ENCODE data around the gene MYL7. TPM values are rescaled to one million over a fixed set of nuclear protein-coding genes. Genes with fewer than 3 reads are reported as not detected.
"Not testable (repeated sequence)": the region's sequence is repeated elsewhere in the genome, so short reads cannot be mapped to it uniquely, and the experiment has no call there.

Gene MYL7
- total RNA-seq, 4 donors from 2014 or later, result not detected

DNA sequence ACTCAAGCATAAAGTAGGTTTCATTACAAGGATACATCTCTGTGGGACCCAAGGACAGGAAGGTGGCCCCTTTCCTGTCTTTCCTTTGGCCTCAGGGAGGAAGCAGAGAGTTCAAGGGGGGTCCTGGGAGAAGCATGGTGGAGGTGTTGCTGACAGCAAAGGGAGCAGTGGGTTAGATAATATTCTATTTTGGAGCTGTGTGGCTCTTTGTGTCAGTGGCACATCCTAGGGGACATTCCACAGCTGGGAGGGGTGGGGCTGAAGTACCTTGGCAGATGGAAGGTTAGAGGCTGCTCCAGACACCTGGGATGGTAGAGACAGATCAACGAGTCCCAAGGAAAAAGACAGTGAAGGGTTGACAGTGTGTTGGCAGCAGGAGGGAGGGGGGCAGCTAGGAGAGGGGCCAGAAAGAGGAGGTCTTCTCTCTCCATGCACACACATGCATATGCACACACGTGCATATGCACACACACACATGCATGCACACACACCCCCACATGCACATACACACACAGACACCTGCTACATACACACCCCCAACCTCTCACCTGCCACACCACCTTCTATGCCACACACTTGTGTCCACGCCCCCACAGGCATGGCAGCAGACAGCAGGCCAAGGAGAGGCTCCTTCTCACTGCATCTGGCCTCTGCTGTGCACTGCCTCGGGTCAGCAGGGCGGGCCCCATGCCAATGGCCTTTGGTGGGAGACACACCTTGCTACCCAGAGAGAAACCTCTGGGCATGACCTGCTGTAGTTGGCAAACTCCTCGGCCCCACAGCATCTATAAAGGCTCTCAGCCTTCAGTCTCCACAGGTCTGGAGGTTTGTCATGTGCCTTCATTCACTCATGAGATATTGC lies 12.2 kb downstream of the MYL7 start:
- H3K36me3 ChIP-seq, result no peaks in the 10 kb centered on the region
- intact Hi-C loops (cut with DNase I; ENCODE audit: low total_unique reads) (loop anchor here (2.0 kb wide), 1 partner anchor 70 kb away; no protein-coding TSS in a partner anchor), in situ Hi-C loops (cut with MboI; ENCODE audit: low pct_ligation_motif_present in 1 of 4, low pct_unique_long_range_greater_than_20kb in 1 of 4, low sequenced_read_pairs in 3 of 4) (no loop called here)
- TF ChIP-seq EP300 (IDR thresholded peaks at IDR 0.05; ENCODE audit: low read depth) (no peak), POLR2A (IDR thresholded peaks at IDR 0.05) (no peak), POLR2AphosphoS5 (IDR thresholded peaks at IDR 0.05) (no peak), CTCF (IDR thresholded peaks at IDR 0.05) (no peak)
- 65% methylated on average over 6 of the region's 6 CpGs; no CpG with 5 or more reads in 1 of the 2 donors for WGBS, 2 donors (ENCODE audit: low coverage in 1 of 2)
- H3K4me1 ChIP-seq, result peaks cover 0 to 4% (median 0%) of the 10 kb centered on the region in 4 donors
- H3K27me3 ChIP-seq, result no peaks in the 10 kb centered on the region
- DNase-seq, result no peak
- no peak overlapping the region for H3K4me3 ChIP-seq
- H3K9me3 ChIP-seq, result no peaks in the 10 kb centered on the region
- no peak overlapping the region for H3K27ac ChIP-seq

- Histone ChIP-seq H3K36me3 (no peaks in the 10 kb centered on the region), H3K27ac (no peak overlapping the region), H3K4me1 (peaks cover 6 to 14% (median 7%) of the 10 kb centered on the region in 4 donors), H3K27me3 (no peaks in the 10 kb centered on the region), H3K4me3 (no peak overlapping the region), H3K9me3 (no peaks in the 10 kb centered on the region)
- DNase-seq, result no peak
- intact Hi-C loops (cut with DNase I; ENCODE audit: low total_unique reads) (no loop called here), in situ Hi-C loops (cut with MboI; ENCODE audit: low pct_ligation_motif_present in 1 of 4, low pct_unique_long_range_greater_than_20kb in 1 of 4, low sequenced_read_pairs in 3 of 4) (no loop called here)
- TF ChIP-seq EP300 (IDR thresholded peaks at IDR 0.05; ENCODE audit: low read depth) (no peak), POLR2AphosphoS5 (IDR thresholded peaks at IDR 0.05) (no peak), POLR2A (IDR thresholded peaks at IDR 0.05) (no peak), CTCF (IDR thresholded peaks at IDR 0.05) (no peak)
Observed at GRCh38 chr7:44127161-44127560, 14.0 kb downstream of the MYL7 start.

DNA sequence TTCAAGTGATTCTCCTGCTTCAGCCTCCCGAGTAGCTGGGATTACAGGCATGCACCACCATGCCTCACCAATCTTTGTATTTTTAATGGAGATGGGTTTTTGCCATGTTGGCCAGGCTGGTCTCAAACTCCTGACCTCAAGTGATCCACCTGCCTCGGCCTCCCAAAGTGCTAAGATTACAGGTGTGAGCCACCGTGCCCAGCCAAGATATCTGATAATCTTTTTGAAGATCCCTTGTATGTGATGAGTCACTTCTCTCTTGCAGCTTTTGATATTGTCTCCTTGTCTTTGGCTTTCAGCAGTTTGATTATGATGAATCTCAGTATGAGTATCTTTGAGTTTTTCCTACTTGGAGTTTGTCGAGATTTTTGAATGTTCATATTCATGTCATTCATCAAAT lies 14.6 kb downstream of the MYL7 start:
- H3K27ac ChIP-seq; H3K9me3 ChIP-seq; H3K27me3 ChIP-seq; H3K4me3 ChIP-seq; in situ Hi-C loops (cut with MboI; ENCODE audit: low pct_ligation_motif_present in 1 of 4, low pct_unique_long_range_greater_than_20kb in 1 of 4, low sequenced_read_pairs in 3 of 4); H3K36me3 ChIP-seq; DNase-seq; intact Hi-C loops (cut with DNase I; ENCODE audit: low total_unique reads): not testable (repeated sequence)
- peaks cover 6 to 20% (median 7%) of the 10 kb centered on the region in 4 donors for H3K4me1 ChIP-seq
- 88 to 91% methylated on average over 4 of the region's 4 CpGs for WGBS, 2 donors (ENCODE audit: low coverage in 1 of 2)

DNA sequence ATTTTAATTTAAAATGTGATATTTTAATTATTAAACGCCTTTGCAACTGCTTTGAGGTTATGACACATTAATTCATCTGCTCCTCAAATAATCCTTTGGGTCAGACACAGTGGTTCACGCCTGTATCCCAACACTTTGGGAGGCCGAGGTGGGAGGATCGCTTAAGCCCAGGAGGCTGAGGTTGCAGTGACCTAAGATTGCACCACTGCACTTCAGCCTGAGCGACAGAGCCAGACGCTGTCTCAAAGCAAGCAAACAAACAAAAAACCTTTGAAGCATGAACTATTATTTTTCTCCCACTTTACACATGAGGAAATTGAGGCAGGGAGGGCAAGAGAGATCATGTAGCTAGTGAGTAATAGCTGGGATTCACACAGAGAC lies 16.3 kb downstream of the MYL7 start:
- in situ Hi-C loops (cut with MboI; ENCODE audit: low pct_ligation_motif_present in 1 of 4, low pct_unique_long_range_greater_than_20kb in 1 of 4, low sequenced_read_pairs in 3 of 4), result no loop called here
- no peak overlapping the region for H3K27ac ChIP-seq
- H3K4me3 ChIP-seq, result no peak overlapping the region
- DNase-seq, result no peak
- TF ChIP-seq POLR2A (IDR thresholded peaks at IDR 0.05) (no peak), CTCF (IDR thresholded peaks at IDR 0.05) (no peak), EP300 (IDR thresholded peaks at IDR 0.05; ENCODE audit: low read depth) (no peak), POLR2AphosphoS5 (IDR thresholded peaks at IDR 0.05) (no peak)
- intact Hi-C loops (cut with DNase I; ENCODE audit: low total_unique reads), result loop anchor here (5.0 kb wide), 1 partner anchor 248 kb away; no protein-coding TSS in a partner anchor
- WGBS, 2 donors (ENCODE audit: low coverage in 1 of 2), result 95 to 98% methylated on average over 5 to 6 of the region's 6 CpGs
- H3K4me1 ChIP-seq, result peaks cover 6 to 20% (median 7%) of the 10 kb centered on the region in 4 donors
- H3K36me3 ChIP-seq, result no peaks in the 10 kb centered on the region
- H3K27me3 ChIP-seq, result no peaks in the 10 kb centered on the region
- no peaks in the 10 kb centered on the region for H3K9me3 ChIP-seq
